AG04449 (cell line): ENCODE results near the gene HOXD1.

Experiments
- CTCF ChIA-PET: fragments of 350-600 bp; formaldehyde crosslinking; extraction: SDS; loops from one replicate; lab custom pipeline; 2021; ENCODE audit warnings: antibody characterized with exemption; lab: Yijun Ruan, JAX
- POLR2A ChIA-PET: fragments of 400-600, 350-600 bp; formaldehyde crosslinking; extraction: SDS; loops from one replicate; lab custom pipeline; 2020; ENCODE audit warnings: antibody characterized with exemption, inconsistent platforms; lab: Yijun Ruan, JAX
- DNase-seq: peaks from one replicate; pipeline ENCODE4 v3.0.0-alpha.2; 2010; ENCODE audit warnings: low read depth, low spot score
- H3K4me3 ChIP-seq: 2 replicates; pipeline ENCODE4 v1.5.1; 2011; ENCODE audit warnings: low read depth, mild to moderate bottlenecking, control low read depth, low read length
- CTCF ChIP-seq: IDR thresholded peaks from one replicate; pipeline ENCODE4 v1.5.1; 2011; ENCODE audit warnings: mild to moderate bottlenecking, moderate library complexity, low read length, control low read depth, inconsistent platforms; ENCODE audit not compliant: insufficient read depth; ENCODE audit errors: missing control alignments

HOXD1 gene

GRCh38 chr2:176200971-176201370 lies 12.5 kb downstream of the HOXD1 start:
- ChIA-PET POLR2A (no interaction called here), CTCF (no interaction called here)
- no peak for TF ChIP-seq CTCF
- H3K4me3 ChIP-seq, result no peak overlapping the region
- DNase-seq, result no peak

GRCh38 chr2:176202491-176202890 lies 14.0 kb downstream of the HOXD1 start:
- ChIA-PET POLR2A (no interaction called here), CTCF (no interaction called here)
- no peak overlapping the region for H3K4me3 ChIP-seq
- TF ChIP-seq CTCF, result no peak
- no peak for DNase-seq

- ChIA-PET POLR2A (no interaction called here), CTCF (interaction anchor here (0.9 kb wide), 1 partner anchor 27 kb away, joined by 3 read pairs; no protein-coding TSS in a partner anchor)
- no peak for TF ChIP-seq CTCF
- no peak for DNase-seq
- no peak overlapping the region for H3K4me3 ChIP-seq
Observed at GRCh38 chr2:176205126-176205525, 16.7 kb downstream of the HOXD1 start.

- DNase-seq, result no peak
Observed at GRCh38 chr2:176206136-176206535, 17.7 kb downstream of the HOXD1 start.

GRCh38 chr2:176206682-176207081 lies 18.2 kb downstream of the HOXD1 start:
- H3K4me3 ChIP-seq, result no peak overlapping the region
- no peak for TF ChIP-seq CTCF
- POLR2A ChIA-PET, result no interaction called here
- CTCF ChIA-PET, result interaction anchor here (1.1 kb wide), 1 partner anchor 248 kb away, joined by 3 read pairs; no protein-coding TSS in a partner anchor
- DNase-seq, result peak; percentile 16

More at GRCh38 chr2:176206136-176206535, 17.7 kb downstream of the HOXD1 start:
- ChIA-PET POLR2A (no interaction called here), CTCF (interaction anchor here (1.1 kb wide), 1 partner anchor 249 kb away, joined by 3 read pairs; no protein-coding TSS in a partner anchor)
- TF ChIP-seq CTCF, result no peak
- no peak overlapping the region for H3K4me3 ChIP-seq

- POLR2A ChIA-PET, result no interaction called here
- CTCF ChIA-PET, result interaction anchor here (1.0 kb wide), 1 partner anchor 11 kb away, joined by 3 read pairs; no protein-coding TSS in a partner anchor
- H3K4me3 ChIP-seq, result no peak overlapping the region
- no peak for DNase-seq
- TF ChIP-seq CTCF, result no peak
Observed at GRCh38 chr2:176211110-176211509, 22.6 kb downstream of the HOXD1 start.
